D721Med (cell line): ENCODE results near the gene DNASE2.

ENCODE experiments used
- DNase-seq: peaks from one replicate; pipeline ENCODE4 v3.0.0; 2011; ENCODE audit warnings: low spot score; ENCODE audit not compliant: insufficient read length
- FAIRE-seq: peaks from 2 replicates; lab custom pipeline; 2011; peaks lifted over from hg19 to GRCh38; lab: Jason Lieb, UNC
- TF ChIP-seq, protein P1 (sequence below): IDR thresholded peaks from 2 replicates; pipeline ENCODE4 v1.5.1; 2012; ENCODE audit warnings: mild to moderate bottlenecking, control low read depth; ENCODE audit not compliant: insufficient read depth; ENCODE audit errors: missing control alignments

Gene DNASE2

GRCh38 chr19:12867120-12868099 lies 13.8 kb downstream of the DNASE2 start:
- TF ChIP-seq, protein P1, sequence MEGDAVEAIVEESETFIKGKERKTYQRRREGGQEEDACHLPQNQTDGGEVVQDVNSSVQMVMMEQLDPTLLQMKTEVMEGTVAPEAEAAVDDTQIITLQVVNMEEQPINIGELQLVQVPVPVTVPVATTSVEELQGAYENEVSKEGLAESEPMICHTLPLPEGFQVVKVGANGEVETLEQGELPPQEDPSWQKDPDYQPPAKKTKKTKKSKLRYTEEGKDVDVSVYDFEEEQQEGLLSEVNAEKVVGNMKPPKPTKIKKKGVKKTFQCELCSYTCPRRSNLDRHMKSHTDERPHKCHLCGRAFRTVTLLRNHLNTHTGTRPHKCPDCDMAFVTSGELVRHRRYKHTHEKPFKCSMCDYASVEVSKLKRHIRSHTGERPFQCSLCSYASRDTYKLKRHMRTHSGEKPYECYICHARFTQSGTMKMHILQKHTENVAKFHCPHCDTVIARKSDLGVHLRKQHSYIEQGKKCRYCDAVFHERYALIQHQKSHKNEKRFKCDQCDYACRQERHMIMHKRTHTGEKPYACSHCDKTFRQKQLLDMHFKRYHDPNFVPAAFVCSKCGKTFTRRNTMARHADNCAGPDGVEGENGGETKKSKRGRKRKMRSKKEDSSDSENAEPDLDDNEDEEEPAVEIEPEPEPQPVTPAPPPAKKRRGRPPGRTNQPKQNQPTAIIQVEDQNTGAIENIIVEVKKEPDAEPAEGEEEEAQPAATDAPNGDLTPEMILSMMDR, result no peak
- DNase-seq (no peak), FAIRE-seq (no peak)

- TF ChIP-seq, protein P1, result no peak
- FAIRE-seq (no peak), DNase-seq (no peak)
These were observed 14.7 kb downstream of the DNASE2 start for GRCh38 chr19:12866416-12867119.

DNA sequence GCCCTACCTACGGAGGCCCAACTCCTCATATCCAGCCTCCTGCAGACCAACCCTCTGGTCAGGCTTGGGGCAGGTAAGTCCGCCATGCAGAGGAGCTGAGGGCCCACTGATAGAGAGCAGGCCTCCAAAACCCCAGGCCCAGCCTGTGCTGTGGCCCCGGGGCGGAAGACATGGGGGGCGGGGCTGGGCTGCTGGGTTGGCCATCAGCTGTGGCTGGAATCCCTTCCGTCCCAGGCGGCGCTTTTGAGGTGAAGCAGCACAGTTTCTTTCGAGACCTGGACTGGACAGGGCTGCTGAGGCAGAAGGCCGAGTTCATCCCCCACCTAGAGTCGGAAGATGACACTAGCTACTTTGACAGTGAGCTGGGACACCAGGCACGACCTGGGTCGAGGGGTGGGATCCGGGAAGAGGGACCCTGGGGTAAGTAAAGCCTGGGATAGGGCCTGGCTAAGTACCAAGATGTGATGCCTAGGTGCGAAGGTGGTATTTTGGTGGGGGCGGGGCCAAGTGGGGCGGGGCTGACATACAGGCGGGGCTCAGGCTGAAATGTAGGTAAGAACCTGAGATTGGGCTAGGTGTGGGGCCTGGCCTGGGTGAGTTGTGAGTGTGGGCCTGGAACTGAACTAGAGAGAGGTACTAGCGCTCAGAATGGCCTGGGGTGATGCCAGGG lies 15.4 kb downstream of the DNASE2 start:
- no peak for DNase-seq
- TF ChIP-seq, protein P1, result no peak

DNA sequence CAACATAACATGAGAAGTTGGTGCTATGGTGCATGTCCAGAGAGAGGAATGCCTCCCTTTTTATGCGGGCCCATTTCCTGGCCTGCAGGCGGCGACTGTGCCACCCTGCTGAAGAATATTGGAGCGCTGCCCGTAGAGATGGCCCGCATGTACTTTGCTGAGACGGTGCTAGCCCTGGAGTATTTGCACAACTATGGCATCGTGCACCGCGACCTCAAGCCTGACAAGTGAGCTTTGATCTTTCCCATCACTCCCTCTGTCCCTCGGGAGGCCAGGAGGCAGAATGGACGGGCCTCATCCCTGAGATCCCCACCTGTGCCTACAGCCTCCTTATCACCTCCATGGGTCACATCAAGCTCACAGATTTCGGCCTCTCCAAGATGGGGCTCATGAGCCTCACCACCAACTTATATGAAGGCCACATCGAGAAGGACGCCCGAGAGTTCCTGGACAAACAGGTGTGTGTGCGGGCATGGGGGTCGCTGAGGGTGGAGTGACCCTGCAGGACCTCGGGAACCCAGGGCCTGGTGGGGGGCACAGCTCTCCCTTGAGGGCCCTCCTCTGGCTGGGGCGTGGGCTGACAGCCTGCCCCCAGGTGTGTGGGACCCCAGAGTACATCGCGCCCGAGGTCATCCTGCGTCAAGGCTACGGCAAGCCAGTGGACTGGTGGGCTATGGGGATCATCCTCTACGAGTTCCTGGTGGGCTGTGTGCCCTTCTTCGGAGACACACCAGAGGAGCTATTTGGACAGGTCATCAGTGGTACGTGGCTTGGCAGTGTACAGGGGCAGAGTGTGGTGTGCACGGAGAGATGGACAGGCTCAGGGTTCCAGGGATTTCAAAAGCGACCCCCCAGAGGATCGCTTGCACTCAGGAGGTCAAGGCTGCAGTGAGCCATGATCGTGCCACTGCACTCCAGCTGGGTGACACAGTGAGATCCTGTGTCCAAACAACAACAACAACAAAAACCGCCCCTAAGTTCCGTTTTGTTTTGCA lies 16.2 kb downstream of the DNASE2 start:
- TF ChIP-seq, protein P1, result no peak
- FAIRE-seq, result no peak

More for the DNA sequence above, 15.4 kb downstream of the DNASE2 start:
- FAIRE-seq, result no peak

DNA sequence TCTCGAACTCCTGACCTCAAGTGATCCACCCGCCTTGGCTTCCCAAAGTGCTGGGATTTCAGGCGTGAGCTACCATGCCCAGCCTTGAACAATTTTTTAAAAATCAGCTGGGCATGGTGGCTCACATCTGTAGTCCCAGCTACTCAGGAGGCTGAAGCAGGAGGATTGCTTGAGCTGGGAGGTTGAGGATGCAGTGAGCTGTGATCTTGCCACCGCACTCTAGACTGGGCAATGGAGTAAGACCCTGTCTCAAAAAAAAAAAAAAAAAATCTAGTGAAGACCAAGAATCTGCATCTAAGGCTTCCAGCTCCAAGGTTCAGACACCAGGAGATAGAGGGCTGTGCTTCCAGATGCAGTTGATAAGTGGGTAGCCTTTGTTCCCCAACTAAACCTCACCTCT lies 17.1 kb downstream of the DNASE2 start:
- DNase-seq (no peak), FAIRE-seq (no peak)
- TF ChIP-seq, protein P1, result no peak

More for the DNA sequence above, 16.2 kb downstream of the DNASE2 start:
- no peak for DNase-seq

DNA sequence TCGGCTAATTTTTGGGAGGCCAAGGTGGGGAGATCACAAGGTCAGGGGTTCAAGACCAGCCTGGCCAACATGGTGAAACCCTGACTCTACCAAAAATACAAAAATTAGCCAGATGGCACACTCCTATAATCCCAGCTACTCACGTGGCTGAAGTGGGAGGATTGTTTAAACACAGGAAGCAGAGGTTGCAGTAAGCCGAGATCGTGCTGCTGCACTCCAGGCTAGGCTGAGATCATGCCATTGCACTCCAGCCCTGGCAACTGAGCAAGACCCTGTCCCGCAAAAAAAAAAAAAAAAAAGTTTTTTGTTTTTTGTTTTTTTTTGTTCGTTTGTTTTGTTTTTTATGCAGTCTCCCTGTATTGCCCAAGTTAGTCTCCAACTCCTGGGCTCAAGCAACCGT lies 21.7 kb downstream of the DNASE2 start:
- no peak for FAIRE-seq
- no peak for DNase-seq
- TF ChIP-seq, protein P1, result no peak
